Loucy (cell line): ENCODE results near the gene ELOA.

Experiments
- EZH2phosphoT487 ChIP-seq: fragments of 200-600 bp; IDR thresholded peaks from 2 replicates; pipeline ENCODE4 v1.6.1; 2018; ENCODE audit warnings: antibody characterized with exemption, mild to moderate bottlenecking, moderate library complexity, borderline replicate concordance
- TF ChIP-seq, protein P1 (sequence below): fragments of 200-600 bp; sonication (generic); conservative IDR thresholded peaks from 2 replicates; pipeline ENCODE4 v1.5.1; 2014; ENCODE audit warnings: mild to moderate bottlenecking, antibody characterized with exemption, low read length

DNA sequence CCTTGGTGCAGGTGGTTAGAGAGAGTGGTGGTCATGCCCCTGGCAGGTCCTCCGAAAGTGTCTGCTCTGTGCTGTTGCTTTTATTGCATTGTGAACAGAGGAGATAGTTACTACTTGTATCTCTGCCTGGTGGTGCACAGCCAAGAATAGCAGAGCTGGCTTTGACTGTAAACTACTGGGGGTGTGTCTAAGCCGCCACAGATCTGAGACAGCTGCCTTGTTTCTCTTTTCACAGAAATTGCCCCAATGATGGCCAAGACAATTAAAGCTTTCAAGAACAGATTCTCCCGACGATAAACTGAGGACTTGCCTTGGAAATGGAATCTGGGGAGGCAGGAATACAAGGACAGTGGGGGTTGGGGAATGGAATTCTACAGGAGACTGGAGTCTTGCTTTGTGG lies 16.0 kb downstream of the ELOA start:
- TF ChIP-seq, protein P1, sequence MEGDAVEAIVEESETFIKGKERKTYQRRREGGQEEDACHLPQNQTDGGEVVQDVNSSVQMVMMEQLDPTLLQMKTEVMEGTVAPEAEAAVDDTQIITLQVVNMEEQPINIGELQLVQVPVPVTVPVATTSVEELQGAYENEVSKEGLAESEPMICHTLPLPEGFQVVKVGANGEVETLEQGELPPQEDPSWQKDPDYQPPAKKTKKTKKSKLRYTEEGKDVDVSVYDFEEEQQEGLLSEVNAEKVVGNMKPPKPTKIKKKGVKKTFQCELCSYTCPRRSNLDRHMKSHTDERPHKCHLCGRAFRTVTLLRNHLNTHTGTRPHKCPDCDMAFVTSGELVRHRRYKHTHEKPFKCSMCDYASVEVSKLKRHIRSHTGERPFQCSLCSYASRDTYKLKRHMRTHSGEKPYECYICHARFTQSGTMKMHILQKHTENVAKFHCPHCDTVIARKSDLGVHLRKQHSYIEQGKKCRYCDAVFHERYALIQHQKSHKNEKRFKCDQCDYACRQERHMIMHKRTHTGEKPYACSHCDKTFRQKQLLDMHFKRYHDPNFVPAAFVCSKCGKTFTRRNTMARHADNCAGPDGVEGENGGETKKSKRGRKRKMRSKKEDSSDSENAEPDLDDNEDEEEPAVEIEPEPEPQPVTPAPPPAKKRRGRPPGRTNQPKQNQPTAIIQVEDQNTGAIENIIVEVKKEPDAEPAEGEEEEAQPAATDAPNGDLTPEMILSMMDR, result no peak
- no peak for TF ChIP-seq EZH2phosphoT487
